Central memory CD8-positive, alpha-beta T cell (primary cell): ENCODE data around the gene SYT2.
"Not testable (repeated sequence)": the region's sequence is repeated elsewhere in the genome, so short reads cannot be mapped to it uniquely, and the experiment has no call there.

Source experiments
- ATAC-seq: fragments of 150-1000 bp; cut with Tn5 transposase; replicated peaks from 2 replicates; pipeline ENCODE4 v1.10.0; 2022; ENCODE audit warnings: mild to moderate bottlenecking, moderate FRiP score, moderate number of reproducible peaks; ENCODE audit not compliant: poor library complexity, severe bottlenecking; ENCODE audit errors: extremely low read depth
- DNase-seq, 2 donors: peaks; one replicate each; pipeline ENCODE4 v3.0.0; 2021; ENCODE audit warnings: low spot score in 2 of 2
- H3K27ac Mint-ChIP-seq: one replicate; pipeline ENCODE4 v1.8.0; 2022; ENCODE audit warnings: low read depth, mild to moderate bottlenecking, moderate library complexity, mixed read lengths
- H3K27me3 Mint-ChIP-seq: one replicate; pipeline ENCODE4 v1.8.0; 2022; ENCODE audit warnings: mixed read lengths
- H3K36me3 Mint-ChIP-seq: one replicate; pipeline ENCODE4 v1.8.0; 2022; ENCODE audit warnings: mild to moderate bottlenecking, moderate library complexity, mixed read lengths; ENCODE audit not compliant: insufficient read depth
- H3K4me1 Mint-ChIP-seq: one replicate; pipeline ENCODE4 v1.8.0; 2022; ENCODE audit warnings: mixed read lengths
- H3K4me3 Mint-ChIP-seq: one replicate; pipeline ENCODE4 v1.8.0; 2022; ENCODE audit warnings: mild to moderate bottlenecking, moderate library complexity, mixed read lengths
- H3K9me3 Mint-ChIP-seq: one replicate; pipeline ENCODE4 v1.8.0; 2022; ENCODE audit warnings: mixed read lengths

Gene SYT2

DNA sequence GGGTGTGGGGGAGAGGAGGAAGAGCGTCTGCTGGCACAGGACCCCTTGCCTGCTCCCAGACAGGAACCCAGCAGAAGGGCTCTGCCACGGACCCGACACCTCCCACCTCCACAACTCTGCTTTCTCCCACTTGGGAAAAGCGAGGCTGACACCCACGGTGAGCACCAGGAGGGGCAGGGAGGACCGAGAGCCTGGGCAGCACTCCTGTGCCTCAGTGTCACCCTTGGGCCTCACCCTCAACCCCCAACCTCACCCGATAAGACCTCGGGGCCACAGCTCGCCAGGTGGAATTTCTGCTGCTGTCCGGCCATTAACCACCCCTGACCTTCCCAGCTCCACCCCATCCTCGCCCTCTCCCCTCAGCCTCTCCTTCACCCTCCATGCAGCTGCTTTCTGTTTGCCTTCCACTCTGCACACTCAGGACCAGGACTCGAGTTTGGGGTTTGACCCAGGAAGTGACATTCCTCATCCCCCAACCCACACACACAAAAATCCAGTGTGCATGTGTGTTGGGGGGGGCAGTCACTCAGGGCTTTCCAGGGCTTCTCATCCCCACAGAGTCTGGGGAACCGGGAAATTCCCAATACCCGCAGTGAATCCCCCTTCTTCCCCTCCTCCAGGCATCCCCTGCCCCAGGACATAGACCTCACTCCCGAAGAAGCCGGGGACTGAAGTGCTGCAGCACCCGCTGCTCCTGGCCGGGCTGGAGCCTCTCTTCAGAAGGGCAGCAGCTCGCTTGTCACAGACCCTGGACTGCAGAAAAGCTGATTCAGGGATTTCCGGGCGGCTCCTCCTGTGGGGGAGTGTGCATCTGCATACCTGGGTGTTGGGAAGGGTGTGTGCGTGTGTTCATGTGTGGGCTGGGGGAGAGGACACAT is 65.8 kb downstream of the SYT2 start:
- no peak for ATAC-seq
- no peak for DNase-seq
- Mint-ChIP-seq H3K9me3 (no peaks in the 10 kb centered on the region), H3K36me3 (peaks cover 3% of the 10 kb centered on the region), H3K4me3 (peak overlapping the region; percentile 81), H3K27ac (no peak overlapping the region), H3K4me1 (peaks cover 25% of the 10 kb centered on the region), H3K27me3 (peaks cover 93% of the 10 kb centered on the region)

DNA sequence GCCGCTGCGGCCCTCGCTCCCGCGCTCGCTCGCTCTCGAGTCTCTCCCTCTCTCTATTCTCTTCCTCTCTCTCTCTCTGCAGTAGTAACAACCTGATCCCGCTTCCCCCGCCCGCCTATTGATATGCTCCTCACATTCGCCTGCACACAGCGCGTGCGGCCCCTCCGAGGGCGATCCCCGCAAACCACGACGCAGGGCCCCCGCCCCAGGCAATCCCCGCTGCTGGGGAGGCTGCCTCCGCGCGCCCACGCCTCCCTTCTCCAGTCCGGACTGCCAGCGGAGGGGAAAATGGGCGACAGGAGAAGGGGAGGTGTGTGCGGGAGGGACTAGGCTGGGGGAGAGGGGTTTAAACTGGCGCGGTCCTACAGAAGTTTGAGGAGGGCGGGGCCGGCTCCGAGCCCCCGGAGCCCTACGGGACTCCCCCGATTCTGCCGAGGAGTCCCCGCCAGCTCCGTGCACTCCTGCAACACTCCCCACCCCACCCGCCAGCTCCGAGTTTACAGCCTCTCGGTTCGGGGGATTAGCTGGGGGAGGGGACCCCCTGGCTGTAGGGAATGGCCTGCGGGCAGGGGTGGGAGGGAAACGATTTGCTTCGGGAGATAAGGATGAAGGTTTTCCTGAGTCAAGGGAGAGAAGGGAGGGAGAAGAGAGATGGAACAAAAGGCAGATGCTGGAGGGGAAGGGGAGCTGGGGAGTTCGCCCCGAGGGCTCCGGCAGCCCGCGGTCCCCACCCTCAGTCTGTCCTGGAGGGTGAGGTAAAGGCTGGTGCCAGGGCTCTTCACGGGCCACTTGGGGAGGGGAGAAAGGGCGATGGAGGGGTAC is 66.6 kb downstream of the SYT2 start:
- ATAC-seq (peak; percentile 55), DNase-seq (no peak)
- Mint-ChIP-seq H3K4me1 (peaks cover 25% of the 10 kb centered on the region), H3K9me3 (no peaks in the 10 kb centered on the region), H3K27ac (no peak overlapping the region), H3K27me3 (peaks cover 93% of the 10 kb centered on the region), H3K36me3 (peaks cover 3% of the 10 kb centered on the region), H3K4me3 (peak overlapping the region; percentile 81)

DNA sequence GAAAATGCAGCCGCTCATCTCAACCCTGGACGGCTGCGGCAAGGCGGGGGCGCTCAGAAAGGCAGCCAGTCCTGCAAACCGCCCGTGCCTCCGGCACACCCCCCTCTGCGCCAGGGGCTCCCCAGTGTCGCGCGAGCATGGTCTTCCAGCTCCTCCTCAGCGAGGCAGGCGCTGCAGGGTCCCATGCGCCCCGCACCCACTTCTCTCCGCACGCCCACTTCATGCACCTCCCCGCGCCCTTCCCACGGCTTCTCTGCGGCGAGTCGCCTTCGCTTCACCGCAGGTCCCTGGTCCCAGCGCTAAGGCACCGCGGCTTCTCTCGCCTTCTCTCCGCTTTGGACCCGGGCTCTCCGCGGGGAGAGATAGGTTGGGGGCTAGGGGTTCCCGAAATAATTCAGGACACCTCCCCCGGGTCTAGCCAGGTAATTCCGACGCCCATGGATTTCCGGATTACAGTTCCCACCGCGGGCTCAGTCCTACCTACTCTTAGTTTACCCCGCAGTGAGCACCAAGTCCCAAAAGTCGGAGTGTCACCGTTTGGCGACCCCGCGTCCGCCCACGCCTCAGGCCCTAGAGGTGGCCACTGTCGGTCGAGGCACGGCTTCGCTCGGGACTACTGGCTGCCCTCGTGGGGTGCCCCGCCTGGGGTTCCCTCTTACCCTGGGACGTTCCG is 67.5 kb downstream of the SYT2 start:
- ATAC-seq: no peak
- DNase-seq: no peak
- Mint-ChIP-seq H3K9me3 (no peaks in the 10 kb centered on the region), H3K27me3 (peaks cover 96% of the 10 kb centered on the region), H3K27ac (no peak overlapping the region), H3K4me1 (peaks cover 25% of the 10 kb centered on the region), H3K4me3 (peak overlapping the region; percentile 81), H3K36me3 (peaks cover 3% of the 10 kb centered on the region)

DNA sequence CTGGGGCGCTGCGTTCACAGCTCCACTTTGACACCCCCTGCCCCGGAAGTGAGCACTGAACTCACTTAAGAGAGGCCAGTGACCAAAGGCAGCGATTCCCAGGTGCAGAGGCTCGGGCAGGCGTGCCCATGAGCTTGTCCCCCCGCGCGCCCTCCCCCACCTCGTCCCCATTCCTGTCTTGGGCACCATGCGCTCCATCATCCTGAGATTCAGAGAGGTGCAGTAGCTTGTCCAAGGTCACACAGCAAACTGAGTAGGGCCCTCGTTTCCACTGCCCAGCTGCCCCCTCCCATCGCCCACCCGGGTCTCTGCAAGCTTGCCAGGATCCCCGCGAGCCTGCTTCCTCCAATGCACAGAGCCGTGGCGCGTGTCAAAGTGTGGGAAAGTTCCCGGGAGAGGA is 68.0 kb downstream of the SYT2 start:
- H3K27me3 Mint-ChIP-seq: peaks cover 99% of the 10 kb centered on the region
- peaks cover 25% of the 10 kb centered on the region for H3K4me1 Mint-ChIP-seq
- no peaks in the 10 kb centered on the region for H3K9me3 Mint-ChIP-seq
- peaks cover 3% of the 10 kb centered on the region for H3K36me3 Mint-ChIP-seq
- ATAC-seq (no peak), DNase-seq (no peak)
- H3K27ac Mint-ChIP-seq: no peak overlapping the region
- peak overlapping the region; percentile 81 for H3K4me3 Mint-ChIP-seq

DNA sequence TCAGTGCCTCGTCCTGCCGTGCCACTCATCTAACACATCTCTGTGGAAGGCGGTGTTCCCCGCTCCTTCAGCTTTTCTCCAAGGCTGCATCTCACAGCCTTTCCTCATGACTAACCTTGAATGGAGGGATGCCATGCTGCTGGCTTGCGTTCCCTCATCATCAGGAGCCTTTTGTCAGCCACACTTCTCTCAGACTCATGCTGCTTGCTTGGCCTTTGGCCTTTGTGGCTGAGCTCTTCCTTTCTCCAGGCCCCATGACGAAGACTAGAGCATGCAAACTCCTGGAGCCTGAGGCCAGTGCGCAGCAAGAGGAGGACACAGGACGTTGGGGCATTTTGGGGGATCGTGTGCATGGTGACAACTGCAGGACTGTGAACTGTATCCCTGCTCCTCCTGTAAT is 70.8 kb downstream of the SYT2 start:
- Mint-ChIP-seq H3K4me1 (peaks cover 21% of the 10 kb centered on the region), H3K27me3 (peaks cover 99% of the 10 kb centered on the region), H3K36me3 (peaks cover 3% of the 10 kb centered on the region), H3K9me3 (no peaks in the 10 kb centered on the region), H3K27ac (no peak overlapping the region), H3K4me3 (no peak overlapping the region)
- no peak for ATAC-seq
- DNase-seq: no peak

DNA sequence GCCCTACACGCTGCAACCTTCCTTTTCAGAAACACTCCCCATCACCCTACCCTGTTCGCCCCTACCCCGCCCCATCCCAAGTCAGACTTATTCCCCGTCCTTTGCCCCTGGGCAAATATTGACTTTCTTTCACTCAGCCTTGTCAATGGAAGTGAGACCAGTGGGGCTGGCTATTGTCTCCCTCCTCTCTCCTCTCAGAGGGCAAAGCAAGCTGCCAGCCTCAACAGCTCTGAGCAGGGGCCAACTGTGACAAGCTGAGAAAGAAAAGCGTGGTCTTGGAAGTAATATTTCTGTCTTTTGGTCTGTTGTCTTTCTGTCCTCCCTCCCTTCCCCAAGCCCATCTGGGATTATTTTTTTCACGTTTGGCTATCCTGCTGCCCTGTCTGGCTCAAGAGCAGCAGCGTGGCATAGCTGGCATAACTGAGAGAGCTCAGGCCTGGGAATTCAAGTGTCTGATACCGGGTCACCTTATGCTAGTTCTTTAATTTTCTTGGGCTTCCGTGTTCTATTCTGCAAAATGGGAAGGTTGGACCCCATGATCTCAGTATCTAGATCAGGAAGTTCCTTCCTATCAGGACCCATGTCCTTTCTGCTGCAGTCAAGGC is 71.5 kb downstream of the SYT2 start:
- H3K4me3 Mint-ChIP-seq, DNase-seq, H3K36me3 Mint-ChIP-seq, H3K9me3 Mint-ChIP-seq, H3K27ac Mint-ChIP-seq, ATAC-seq: not testable (repeated sequence)
- Mint-ChIP-seq H3K4me1 (peaks cover 14% of the 10 kb centered on the region), H3K27me3 (peaks cover 98% of the 10 kb centered on the region)

DNA sequence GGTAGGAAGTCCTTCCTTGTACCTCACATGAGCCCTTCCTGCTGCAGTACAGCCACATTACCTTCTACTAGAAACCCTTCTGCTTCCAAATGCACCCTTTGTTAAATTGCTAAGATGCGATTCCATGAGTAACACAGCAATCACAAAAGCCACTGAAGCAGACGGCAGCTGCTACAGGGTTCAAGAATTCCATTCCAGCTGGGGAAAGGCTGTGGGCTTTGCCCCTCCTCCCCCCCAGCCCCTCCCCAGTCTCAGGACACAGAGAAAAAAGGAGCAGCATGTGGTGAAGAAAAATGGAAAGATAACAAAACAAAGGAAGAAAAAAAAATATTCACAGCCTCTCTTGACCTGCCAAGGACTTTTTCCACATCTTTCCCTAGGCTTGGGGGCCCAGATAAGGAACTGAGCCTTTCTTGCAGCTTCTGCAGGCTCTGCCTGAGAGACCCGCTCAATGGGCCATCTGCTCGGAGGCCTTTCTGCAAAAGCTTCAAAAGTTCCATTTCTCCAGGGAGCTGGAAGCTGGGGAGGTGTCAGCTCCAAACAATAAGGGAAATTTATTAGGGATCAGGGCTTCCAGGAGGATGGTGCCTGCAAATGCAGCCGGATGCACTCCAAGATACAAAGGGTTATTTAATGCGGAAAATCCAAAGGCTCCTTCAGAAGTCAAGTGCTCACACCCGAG is 72.1 kb downstream of the SYT2 start:
- Mint-ChIP-seq H3K9me3 (no peaks in the 10 kb centered on the region), H3K27me3 (peaks cover 98% of the 10 kb centered on the region), H3K27ac (no peak overlapping the region), H3K4me3 (no peak overlapping the region), H3K36me3 (no peaks in the 10 kb centered on the region), H3K4me1 (peaks cover 7% of the 10 kb centered on the region)
- ATAC-seq: no peak
- no peak for DNase-seq

DNA sequence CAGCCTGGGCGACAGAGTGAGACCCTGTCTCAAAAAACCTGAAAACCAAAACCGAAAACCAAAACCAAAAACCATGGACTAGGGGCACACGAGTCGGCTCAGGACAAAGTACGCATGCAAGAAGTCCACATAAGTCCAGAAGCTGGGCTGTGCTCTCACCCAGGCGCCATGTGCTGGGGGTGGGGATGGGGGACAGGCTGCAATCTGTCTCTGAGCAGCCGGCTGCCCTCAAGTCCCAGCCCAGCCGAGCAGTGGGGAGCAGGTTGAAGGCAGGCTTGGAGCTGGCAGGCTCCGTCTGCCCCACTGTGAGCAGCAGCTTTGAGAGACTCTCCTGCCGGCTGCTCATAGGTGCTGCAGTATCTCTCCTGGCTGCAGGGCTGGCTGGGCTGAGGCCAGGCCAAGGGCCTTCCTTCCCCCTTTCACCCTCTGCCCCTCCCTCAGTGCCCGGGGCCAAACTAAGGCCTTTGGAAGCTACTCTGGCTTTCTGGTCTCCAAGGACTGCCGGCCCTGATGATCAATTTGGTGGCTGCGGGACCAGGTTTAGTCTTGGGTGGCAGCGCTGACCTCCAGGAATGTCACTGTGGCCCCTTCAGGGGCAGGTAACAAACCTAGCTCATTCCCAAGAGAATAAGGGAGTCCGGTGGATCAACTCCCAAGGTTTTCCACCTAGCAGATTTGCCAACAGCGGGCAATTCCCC is 72.8 kb downstream of the SYT2 start:
- not testable (repeated sequence) for H3K27ac Mint-ChIP-seq, H3K36me3 Mint-ChIP-seq, DNase-seq, ATAC-seq, H3K4me3 Mint-ChIP-seq, H3K4me1 Mint-ChIP-seq, H3K9me3 Mint-ChIP-seq
- H3K27me3 Mint-ChIP-seq: peaks cover 98% of the 10 kb centered on the region

DNA sequence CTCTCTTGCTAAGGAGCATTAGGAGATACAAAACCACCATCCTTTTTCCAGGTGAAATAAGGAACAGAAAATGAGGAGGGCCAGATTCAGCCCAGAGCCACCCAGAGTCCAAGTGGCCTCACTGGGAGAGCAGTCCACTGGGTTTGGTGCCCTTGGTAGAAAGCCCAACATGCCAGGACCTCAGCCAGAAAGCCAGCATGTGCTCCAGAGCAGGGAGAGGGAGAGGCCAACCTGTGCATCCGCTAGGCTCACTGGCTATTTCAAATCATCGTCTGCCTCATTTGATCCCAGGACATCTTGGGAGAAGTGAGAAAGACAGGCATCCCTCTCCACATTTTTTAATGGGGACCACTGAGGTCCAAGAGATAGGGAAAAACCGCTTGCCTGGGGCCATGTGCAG is 74.1 kb downstream of the SYT2 start:
- DNase-seq, H3K4me1 Mint-ChIP-seq, ATAC-seq, H3K27ac Mint-ChIP-seq, H3K4me3 Mint-ChIP-seq, H3K36me3 Mint-ChIP-seq, H3K9me3 Mint-ChIP-seq: not testable (repeated sequence)
- H3K27me3 Mint-ChIP-seq: peaks cover 98% of the 10 kb centered on the region

DNA sequence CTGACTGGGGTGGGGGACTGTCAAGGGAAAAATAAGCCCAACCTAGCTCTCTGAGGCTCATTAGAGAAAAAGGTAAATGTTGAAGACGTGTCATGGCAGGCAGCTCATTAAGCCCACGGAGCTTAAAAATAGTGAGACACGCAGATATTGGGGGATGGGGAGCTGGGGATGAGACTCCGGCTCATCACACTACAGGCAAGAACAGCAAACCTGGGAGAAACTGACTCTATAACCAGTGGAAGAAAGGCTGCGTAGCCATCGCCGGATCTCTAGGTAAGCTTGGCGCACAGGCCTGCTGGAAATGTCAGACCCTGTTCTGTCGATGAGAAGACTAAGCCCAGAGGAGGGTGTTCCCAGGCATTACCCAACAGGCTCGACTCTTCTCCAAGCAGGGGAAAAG is 78.0 kb downstream of the SYT2 start:
- H3K4me3 Mint-ChIP-seq: no peak overlapping the region
- no peak overlapping the region for H3K27ac Mint-ChIP-seq
- DNase-seq (no peak), ATAC-seq (no peak)
- H3K36me3 Mint-ChIP-seq: peaks cover 3% of the 10 kb centered on the region
- H3K4me1 Mint-ChIP-seq: peaks cover 36% of the 10 kb centered on the region
- H3K27me3 Mint-ChIP-seq: peaks cover 70% of the 10 kb centered on the region
- H3K9me3 Mint-ChIP-seq: no peaks in the 10 kb centered on the region

DNA sequence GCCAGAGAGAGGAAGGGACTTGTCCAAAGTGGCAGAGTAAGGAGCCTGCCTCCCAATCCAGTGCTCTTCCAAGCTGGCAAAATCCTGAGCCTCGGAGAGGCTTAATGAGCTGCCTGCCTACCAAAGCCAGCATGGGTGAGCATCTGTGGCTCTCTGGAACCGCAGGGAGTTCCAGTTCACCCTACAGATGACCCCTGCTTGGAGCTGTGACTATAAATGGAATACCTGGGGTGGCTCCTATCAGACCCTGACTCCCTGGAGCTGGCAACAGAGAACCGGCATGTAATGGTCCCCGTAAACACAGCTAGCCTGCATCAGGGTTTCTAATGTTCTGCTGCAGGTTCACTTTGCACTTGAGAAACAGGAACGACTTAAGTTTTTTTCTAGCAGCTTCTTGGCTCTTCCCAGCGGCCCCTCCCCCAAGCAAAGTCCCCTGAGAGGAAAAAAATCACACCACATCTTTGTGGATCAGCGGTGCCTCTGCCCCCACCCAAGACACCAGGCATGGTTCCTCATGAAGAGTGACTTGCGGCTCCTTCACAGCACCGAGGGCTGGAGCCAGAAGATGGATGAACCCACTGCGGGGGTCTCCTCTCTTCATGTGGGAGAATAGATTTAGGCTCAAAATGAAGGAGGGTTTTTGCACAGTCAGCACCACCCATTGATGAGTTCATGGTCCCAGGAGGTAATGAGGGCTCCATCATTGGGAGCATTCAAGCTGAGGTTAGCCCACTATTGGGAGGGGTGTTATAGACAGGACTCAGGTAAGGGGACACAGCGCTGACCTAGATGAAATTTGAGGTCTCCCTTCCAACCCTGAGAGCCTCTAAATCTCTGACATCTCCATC is 79.0 kb downstream of the SYT2 start:
- no peak overlapping the region for H3K4me3 Mint-ChIP-seq
- peaks cover 3% of the 10 kb centered on the region for H3K36me3 Mint-ChIP-seq
- no peak overlapping the region for H3K27ac Mint-ChIP-seq
- peaks cover 36% of the 10 kb centered on the region for H3K4me1 Mint-ChIP-seq
- DNase-seq: no peak
- ATAC-seq: no peak
- no peaks in the 10 kb centered on the region for H3K9me3 Mint-ChIP-seq
- H3K27me3 Mint-ChIP-seq: peaks cover 61% of the 10 kb centered on the region
